ENCODE data around the gene AMFR.

- TF ChIP-seq POLR2A (IDR thresholded peaks at IDR 0.05; ENCODE audit: control extremely low read depth in 1 of 2, low read depth in 2 of 2, low read length in 2 of 2) (0 out of 3 replicates have a peak, but pooled peaks of 1 of the 2 experiments have one; percentile 22), BCL11A (IDR thresholded peaks at IDR 0.05; ENCODE audit: low read depth in 2 of 2, low read length in 2 of 2) (no peak), NRF1 (IDR thresholded peaks at IDR 0.05; ENCODE audit: low read depth, low read length) (no peak), EZH2 (IDR thresholded peaks at IDR 0.05; ENCODE audit: low read depth, low read length, severe bottlenecking) (no peak), SIN3A (conservative IDR thresholded peaks at IDR 0.05 in 1 of 2, IDR thresholded peaks at IDR 0.05 in 1 of 2; ENCODE audit: low read depth in 1 of 2, low read length in 2 of 2) (no peak)
- TF ChIP-seq, protein P1, sequence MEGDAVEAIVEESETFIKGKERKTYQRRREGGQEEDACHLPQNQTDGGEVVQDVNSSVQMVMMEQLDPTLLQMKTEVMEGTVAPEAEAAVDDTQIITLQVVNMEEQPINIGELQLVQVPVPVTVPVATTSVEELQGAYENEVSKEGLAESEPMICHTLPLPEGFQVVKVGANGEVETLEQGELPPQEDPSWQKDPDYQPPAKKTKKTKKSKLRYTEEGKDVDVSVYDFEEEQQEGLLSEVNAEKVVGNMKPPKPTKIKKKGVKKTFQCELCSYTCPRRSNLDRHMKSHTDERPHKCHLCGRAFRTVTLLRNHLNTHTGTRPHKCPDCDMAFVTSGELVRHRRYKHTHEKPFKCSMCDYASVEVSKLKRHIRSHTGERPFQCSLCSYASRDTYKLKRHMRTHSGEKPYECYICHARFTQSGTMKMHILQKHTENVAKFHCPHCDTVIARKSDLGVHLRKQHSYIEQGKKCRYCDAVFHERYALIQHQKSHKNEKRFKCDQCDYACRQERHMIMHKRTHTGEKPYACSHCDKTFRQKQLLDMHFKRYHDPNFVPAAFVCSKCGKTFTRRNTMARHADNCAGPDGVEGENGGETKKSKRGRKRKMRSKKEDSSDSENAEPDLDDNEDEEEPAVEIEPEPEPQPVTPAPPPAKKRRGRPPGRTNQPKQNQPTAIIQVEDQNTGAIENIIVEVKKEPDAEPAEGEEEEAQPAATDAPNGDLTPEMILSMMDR (IDR thresholded peaks at IDR 0.05; ENCODE audit: control extremely low read depth in 1 of 3, insufficient read depth in 1 of 3, low read depth in 1 of 3, low read length in 3 of 3): peak; percentile 23 to 50 (median 45); a peak in 2 of 4 replicates
- TF ChIP-seq, protein P2, sequence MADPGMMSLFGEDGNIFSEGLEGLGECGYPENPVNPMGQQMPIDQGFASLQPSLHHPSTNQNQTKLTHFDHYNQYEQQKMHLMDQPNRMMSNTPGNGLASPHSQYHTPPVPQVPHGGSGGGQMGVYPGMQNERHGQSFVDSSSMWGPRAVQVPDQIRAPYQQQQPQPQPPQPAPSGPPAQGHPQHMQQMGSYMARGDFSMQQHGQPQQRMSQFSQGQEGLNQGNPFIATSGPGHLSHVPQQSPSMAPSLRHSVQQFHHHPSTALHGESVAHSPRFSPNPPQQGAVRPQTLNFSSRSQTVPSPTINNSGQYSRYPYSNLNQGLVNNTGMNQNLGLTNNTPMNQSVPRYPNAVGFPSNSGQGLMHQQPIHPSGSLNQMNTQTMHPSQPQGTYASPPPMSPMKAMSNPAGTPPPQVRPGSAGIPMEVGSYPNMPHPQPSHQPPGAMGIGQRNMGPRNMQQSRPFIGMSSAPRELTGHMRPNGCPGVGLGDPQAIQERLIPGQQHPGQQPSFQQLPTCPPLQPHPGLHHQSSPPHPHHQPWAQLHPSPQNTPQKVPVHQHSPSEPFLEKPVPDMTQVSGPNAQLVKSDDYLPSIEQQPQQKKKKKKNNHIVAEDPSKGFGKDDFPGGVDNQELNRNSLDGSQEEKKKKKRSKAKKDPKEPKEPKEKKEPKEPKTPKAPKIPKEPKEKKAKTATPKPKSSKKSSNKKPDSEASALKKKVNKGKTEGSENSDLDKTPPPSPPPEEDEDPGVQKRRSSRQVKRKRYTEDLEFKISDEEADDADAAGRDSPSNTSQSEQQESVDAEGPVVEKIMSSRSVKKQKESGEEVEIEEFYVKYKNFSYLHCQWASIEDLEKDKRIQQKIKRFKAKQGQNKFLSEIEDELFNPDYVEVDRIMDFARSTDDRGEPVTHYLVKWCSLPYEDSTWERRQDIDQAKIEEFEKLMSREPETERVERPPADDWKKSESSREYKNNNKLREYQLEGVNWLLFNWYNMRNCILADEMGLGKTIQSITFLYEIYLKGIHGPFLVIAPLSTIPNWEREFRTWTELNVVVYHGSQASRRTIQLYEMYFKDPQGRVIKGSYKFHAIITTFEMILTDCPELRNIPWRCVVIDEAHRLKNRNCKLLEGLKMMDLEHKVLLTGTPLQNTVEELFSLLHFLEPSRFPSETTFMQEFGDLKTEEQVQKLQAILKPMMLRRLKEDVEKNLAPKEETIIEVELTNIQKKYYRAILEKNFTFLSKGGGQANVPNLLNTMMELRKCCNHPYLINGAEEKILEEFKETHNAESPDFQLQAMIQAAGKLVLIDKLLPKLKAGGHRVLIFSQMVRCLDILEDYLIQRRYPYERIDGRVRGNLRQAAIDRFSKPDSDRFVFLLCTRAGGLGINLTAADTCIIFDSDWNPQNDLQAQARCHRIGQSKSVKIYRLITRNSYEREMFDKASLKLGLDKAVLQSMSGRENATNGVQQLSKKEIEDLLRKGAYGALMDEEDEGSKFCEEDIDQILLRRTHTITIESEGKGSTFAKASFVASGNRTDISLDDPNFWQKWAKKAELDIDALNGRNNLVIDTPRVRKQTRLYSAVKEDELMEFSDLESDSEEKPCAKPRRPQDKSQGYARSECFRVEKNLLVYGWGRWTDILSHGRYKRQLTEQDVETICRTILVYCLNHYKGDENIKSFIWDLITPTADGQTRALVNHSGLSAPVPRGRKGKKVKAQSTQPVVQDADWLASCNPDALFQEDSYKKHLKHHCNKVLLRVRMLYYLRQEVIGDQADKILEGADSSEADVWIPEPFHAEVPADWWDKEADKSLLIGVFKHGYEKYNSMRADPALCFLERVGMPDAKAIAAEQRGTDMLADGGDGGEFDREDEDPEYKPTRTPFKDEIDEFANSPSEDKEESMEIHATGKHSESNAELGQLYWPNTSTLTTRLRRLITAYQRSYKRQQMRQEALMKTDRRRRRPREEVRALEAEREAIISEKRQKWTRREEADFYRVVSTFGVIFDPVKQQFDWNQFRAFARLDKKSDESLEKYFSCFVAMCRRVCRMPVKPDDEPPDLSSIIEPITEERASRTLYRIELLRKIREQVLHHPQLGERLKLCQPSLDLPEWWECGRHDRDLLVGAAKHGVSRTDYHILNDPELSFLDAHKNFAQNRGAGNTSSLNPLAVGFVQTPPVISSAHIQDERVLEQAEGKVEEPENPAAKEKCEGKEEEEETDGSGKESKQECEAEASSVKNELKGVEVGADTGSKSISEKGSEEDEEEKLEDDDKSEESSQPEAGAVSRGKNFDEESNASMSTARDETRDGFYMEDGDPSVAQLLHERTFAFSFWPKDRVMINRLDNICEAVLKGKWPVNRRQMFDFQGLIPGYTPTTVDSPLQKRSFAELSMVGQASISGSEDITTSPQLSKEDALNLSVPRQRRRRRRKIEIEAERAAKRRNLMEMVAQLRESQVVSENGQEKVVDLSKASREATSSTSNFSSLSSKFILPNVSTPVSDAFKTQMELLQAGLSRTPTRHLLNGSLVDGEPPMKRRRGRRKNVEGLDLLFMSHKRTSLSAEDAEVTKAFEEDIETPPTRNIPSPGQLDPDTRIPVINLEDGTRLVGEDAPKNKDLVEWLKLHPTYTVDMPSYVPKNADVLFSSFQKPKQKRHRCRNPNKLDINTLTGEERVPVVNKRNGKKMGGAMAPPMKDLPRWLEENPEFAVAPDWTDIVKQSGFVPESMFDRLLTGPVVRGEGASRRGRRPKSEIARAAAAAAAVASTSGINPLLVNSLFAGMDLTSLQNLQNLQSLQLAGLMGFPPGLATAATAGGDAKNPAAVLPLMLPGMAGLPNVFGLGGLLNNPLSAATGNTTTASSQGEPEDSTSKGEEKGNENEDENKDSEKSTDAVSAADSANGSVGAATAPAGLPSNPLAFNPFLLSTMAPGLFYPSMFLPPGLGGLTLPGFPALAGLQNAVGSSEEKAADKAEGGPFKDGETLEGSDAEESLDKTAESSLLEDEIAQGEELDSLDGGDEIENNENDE (IDR thresholded peaks at IDR 0.05; ENCODE audit: insufficient replicate concordance, low read length): no peak
These were observed 67.5 kb downstream of the AMFR start for GRCh38 chr16:56357765-56358322.
